ENCODE results near the gene CD79A. TPM values are rescaled to one million over a fixed set of nuclear protein-coding genes. Genes with fewer than 3 reads are reported as not detected.

Gene CD79A
- total RNA-seq, 4 donors from 2014 or later, result 0.40 to 0.99 TPM; not detected in 2

GRCh38 chr19:41898235-41898634, 21.2 kb downstream of the CD79A start:
- Histone ChIP-seq H3K4me3 (no peak overlapping the region), H3K27me3 (no peaks in the 10 kb centered on the region), H3K9me3 (no peaks in the 10 kb centered on the region), H3K36me3 (peaks cover 0 to 96% of the 10 kb centered on the region in 2 donors), H3K27ac (no peak overlapping the region), H3K4me1 (no peaks in the 10 kb centered on the region)
- no peak for ATAC-seq
- TF ChIP-seq POLR2AphosphoS5 (IDR thresholded peaks at IDR 0.05), result no peak
- no peak for TF ChIP-seq POLR2A (IDR thresholded peaks at IDR 0.05)
- TF ChIP-seq, protein P1, sequence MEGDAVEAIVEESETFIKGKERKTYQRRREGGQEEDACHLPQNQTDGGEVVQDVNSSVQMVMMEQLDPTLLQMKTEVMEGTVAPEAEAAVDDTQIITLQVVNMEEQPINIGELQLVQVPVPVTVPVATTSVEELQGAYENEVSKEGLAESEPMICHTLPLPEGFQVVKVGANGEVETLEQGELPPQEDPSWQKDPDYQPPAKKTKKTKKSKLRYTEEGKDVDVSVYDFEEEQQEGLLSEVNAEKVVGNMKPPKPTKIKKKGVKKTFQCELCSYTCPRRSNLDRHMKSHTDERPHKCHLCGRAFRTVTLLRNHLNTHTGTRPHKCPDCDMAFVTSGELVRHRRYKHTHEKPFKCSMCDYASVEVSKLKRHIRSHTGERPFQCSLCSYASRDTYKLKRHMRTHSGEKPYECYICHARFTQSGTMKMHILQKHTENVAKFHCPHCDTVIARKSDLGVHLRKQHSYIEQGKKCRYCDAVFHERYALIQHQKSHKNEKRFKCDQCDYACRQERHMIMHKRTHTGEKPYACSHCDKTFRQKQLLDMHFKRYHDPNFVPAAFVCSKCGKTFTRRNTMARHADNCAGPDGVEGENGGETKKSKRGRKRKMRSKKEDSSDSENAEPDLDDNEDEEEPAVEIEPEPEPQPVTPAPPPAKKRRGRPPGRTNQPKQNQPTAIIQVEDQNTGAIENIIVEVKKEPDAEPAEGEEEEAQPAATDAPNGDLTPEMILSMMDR (IDR thresholded peaks at IDR 0.05), result no peak
- TF ChIP-seq EP300 (IDR thresholded peaks at IDR 0.05), result no peak
- WGBS, 2 donors (ENCODE audit: low coverage in 1 of 2), result no CpG with 5 or more reads among the region's 15 CpGs

GRCh38 chr19:41901707-41902360, 24.8 kb downstream of the CD79A start:
- H3K27ac ChIP-seq, result no peak overlapping the region
- 86 to 100% methylated on average over 4 to 6 of the region's 21 CpGs for WGBS, 2 donors (ENCODE audit: low coverage in 1 of 2)
- peaks cover 0 to 100% of the 10 kb centered on the region in 2 donors for H3K36me3 ChIP-seq
- TF ChIP-seq POLR2A (IDR thresholded peaks at IDR 0.05) (no peak), POLR2AphosphoS5 (IDR thresholded peaks at IDR 0.05) (no peak)
- TF ChIP-seq, protein P1 (IDR thresholded peaks at IDR 0.05), result no peak
- H3K9me3 ChIP-seq, result no peaks in the 10 kb centered on the region
- no peaks in the 10 kb centered on the region for H3K27me3 ChIP-seq
- H3K4me1 ChIP-seq, result no peaks in the 10 kb centered on the region
- no peak for ATAC-seq
- H3K4me3 ChIP-seq, result no peak overlapping the region

DNA sequence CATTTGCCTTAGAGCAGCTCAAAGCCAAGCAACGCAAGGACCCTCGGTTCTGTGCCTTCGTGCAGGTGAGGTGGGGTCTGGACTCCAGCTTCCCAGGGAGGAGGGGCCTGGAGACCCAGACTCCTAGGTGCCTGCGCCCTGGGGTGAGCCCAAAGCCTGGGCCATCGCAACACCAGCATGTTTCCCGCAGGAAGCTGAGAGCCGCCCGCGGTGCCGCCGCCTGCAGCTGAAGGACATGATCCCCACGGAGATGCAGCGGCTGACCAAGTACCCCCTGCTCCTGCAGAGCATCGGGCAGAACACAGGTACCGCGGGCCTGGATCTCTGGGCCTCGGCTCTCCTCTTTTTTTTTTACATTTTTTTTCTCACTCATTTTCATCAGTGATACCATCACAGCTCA, 25.5 kb downstream of the CD79A start:
- H3K27me3 ChIP-seq, result no peaks in the 10 kb centered on the region
- no peaks in the 10 kb centered on the region for H3K9me3 ChIP-seq
- no peaks in the 10 kb centered on the region for H3K4me1 ChIP-seq
- 83 to 100% methylated on average over 1 of the region's 17 CpGs for WGBS, 2 donors (ENCODE audit: low coverage in 1 of 2)
- no peak overlapping the region for H3K27ac ChIP-seq
- ATAC-seq, result no peak
- H3K4me3 ChIP-seq, result no peak overlapping the region
- TF ChIP-seq, protein P1 (IDR thresholded peaks at IDR 0.05), result no peak
- TF ChIP-seq POLR2A (IDR thresholded peaks at IDR 0.05) (no peak), POLR2AphosphoS5 (IDR thresholded peaks at IDR 0.05) (no peak), EP300 (IDR thresholded peaks at IDR 0.05) (no peak)
- peaks cover 0 to 100% of the 10 kb centered on the region in 2 donors for H3K36me3 ChIP-seq

GRCh38 chr19:41903193-41903953, 26.3 kb downstream of the CD79A start:
- no peaks in the 10 kb centered on the region for H3K4me1 ChIP-seq
- no peak overlapping the region for H3K27ac ChIP-seq
- peaks cover 0 to 100% of the 10 kb centered on the region in 2 donors for H3K36me3 ChIP-seq
- no peak overlapping the region for H3K4me3 ChIP-seq
- TF ChIP-seq POLR2A (IDR thresholded peaks at IDR 0.05) (no peak), EP300 (IDR thresholded peaks at IDR 0.05) (no peak), POLR2AphosphoS5 (IDR thresholded peaks at IDR 0.05) (no peak)
- TF ChIP-seq, protein P1 (IDR thresholded peaks at IDR 0.05), result no peak
- WGBS, 2 donors (ENCODE audit: low coverage in 1 of 2), result 80 to 100% methylated on average over 2 to 3 of the region's 19 CpGs
- no peaks in the 10 kb centered on the region for H3K9me3 ChIP-seq
- H3K27me3 ChIP-seq, result peaks cover 5% of the 10 kb centered on the region
- ATAC-seq, result no peak
